Endothelial cell of hepatic sinusoid (primary cell): ENCODE measurements around the gene CCDC38.

Experiments used
- in situ Hi-C: cut with HindIII; loops from 2 replicates; pipeline ENCODE4 v1.10.0; 2017; ENCODE audit warnings: low sequenced_read_pairs

CCDC38 gene

DNA sequence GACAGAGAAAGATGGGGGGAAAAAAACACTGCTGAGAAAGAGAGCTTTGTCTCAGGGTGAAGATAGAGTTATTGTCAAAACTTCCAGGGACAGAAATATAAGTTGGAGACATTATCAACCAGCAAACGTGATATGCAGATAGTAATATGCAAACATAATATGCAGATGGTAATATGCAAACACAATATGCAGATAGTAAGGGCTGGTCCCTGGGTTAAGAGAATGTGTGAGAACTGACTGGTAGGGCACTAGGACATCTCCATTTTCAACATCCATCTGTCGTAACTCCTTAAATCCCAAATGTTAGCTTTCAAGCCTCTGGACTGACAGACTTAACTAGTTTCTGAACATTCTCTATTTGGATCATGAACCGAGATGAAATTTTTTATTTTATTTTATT is 51.5 kb downstream of the CCDC38 start:
- in situ Hi-C loops = no loop called here

DNA sequence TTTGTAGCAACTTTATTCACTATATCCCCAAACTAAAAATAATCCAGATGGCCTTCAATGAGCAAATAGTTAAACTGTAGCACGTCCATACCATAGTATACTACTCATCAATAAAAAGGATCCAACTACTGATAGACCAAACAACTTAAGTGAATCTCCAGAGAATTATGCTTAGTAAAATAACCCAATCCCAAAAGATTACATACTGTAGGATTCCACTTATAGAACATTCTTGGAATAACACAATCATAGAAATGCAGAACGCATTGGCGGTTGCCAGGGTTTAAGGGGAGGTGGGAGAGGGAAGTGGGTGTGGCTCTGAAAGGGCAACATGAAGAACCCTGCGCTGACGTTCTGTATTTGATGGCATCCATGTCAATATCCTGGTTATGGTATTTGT is 55.1 kb downstream of the CCDC38 start:
- in situ Hi-C loops = no loop called here

DNA sequence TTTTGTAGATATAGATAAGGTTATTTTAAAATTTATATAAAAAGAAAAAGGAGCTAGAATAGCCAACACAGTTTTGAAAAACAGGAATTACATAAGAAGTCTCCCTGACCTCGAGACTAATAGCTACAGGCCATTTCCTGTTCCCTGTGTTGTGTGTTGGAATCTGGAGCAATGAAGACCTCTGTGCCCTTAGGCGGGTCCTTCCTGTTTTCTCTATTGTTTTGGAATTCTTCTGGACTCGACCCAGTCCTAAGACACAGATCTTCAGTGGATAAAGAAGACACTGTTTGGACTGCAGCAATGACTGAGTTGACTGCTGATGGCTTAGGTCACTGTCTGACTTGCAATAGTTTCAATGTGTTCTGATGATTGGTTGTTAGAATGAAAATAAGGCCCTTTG is 57.4 kb downstream of the CCDC38 start:
- in situ Hi-C loops = no loop called here

DNA sequence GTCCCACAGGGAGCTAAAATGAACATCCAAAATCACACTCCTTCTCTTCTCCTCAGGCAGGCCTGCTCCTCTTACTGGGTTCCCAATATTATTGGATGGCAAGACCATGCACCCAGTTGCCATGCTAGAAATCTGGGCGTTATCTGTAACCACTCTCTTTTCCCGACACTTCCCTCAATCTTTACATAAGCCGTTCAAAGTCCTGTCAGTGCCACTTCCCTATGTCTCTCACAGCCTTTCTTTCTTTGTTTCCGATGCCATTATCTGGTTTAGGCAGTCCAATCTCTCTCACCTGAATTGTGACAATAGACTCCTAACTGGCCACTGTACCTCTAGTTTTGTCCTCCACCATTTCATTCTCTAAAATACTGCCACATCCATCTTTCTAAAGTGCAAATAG is 59.5 kb downstream of the CCDC38 start:
- in situ Hi-C loops = no loop called here

DNA sequence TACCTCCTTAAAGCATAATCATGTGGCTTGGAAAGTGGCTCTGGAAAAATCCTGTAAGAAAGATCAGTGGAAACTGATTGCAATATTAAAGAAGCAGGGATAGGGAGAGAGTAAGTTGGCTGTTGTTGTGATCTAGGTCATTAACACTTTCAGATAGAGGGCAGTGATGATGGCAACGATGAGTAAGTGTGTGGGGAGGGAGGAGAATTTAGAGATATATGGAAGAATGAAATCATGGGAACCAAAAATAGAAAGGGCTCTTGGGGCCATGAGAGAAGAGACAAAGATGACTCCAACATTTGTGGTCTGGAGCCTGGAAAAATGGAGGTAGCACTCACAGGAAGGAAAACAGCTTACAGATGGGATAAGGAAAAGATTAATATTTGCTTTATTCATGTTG is 60.3 kb downstream of the CCDC38 start:
- in situ Hi-C loops = no loop called here

DNA sequence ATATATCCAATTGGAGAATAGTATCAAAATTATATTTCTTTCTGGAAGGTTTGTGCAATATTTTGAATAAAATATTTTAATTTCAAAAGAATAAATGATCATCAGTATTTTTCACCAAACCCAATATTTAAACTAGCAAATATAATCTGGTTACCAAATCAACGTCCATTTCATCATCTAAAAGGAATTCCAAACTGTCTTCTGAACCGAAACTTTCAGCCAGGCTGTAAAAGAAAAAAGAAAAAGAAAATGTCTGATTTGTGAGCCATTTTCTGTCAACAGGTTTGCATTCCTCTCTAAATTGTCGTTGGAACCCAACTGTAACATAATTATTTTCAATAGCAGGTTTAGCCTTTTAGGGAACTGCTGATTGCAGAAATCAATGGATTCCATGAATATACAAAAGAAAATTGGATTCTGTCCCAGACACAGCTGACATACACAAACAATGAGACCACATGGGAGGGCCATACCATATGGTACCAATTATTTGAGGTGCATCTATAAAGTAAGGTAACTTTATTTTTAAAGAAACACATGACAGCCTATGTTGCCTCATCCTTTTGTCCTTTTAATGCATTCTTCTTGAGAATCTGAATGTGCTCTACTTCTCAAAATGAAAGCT is 61.0 kb downstream of the CCDC38 start:
- in situ Hi-C loops = no loop called here

DNA sequence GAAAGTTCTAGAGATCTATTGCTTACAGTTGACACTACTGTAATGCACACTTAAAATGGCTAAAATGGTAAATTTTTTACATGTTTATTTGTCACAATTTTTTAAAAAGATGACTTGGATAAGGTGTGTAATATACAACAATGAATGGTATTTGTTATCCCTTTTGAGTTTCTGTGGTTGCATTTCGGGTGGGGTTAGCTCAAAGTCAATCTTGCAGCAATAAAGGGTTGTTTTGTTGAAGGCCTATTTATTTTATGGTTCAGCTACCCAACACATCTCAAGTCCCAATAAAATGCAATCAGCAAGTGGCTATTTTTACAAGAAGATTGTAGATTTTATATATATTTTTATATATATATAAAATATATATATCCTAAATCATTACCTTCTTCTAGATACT is 61.5 kb downstream of the CCDC38 start:
- in situ Hi-C loops = no loop called here

DNA sequence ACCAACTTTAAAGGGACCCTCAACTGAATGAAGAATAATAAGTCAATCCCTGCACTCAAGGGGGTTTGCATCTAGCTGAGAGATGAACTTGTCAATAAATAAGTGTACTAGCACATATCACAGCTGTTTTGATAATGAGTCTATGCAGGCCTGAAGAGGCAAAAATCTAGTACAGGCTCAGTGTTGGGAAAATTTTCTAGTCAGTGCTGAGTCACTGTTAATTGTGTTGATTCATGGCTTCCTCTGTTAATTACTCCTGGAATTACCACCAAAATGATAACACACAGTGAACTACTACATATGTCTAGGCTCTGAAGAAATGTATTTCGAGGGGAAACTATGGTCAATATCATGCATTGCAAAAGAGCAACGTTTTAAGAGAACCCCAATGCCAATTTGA is 64.8 kb downstream of the CCDC38 start:
- in situ Hi-C loops = no loop called here

DNA sequence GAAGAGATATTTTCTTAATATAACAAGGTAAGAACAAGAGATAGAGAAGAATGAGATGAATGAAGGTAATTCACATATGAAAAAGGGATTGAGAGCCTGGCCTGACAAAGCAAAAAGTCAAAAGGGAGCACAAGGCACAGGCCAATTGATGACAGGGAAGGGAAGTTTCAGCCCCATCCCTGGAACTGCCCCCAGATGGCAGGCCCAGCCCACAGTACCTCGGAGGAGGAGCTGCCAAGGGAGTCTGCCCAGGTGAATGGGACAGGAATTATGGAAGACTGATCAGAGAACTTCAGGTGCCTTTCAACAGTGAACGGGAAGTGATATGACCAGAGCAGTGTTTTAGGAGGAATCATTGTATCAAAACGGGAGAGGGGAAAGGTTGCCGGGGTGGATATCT is 68.0 kb downstream of the CCDC38 start:
- in situ Hi-C loops = no loop called here

DNA sequence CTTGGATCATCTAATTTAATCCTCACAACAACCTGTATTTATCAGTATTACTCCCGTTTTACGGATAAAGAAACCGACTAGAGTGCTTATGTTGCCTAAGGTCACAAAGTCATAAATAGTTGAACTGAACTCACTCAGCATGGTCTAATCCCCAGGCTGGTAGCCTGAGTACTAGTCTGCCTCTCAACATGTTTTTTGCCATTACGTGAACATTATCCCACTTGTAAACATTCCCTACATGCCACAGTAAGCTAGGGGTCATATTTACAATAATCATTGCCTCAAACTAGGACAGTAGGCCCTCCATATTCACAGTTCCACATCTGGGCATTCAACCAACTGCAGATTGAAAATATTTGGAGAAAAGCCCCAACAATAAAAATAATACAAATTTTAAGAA is 71.5 kb downstream of the CCDC38 start:
- in situ Hi-C loops = no loop called here

DNA sequence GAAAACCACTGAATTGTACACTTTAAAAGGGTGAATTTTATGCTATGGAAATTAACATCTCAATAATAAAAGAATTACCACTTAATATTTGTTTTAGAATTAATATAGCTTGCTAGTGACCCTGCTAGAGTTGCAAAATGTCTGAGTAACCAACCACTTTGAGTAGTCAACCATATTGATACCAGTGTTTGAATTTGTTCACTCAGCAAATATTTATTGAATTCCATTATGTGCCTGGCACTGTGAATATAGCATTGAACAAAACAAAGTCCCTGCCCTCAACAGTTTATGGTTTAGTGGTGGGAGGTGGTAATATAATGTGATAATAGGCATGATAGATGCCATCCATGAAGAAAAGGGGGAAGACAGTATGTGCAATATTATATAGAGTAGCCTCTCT is 79.1 kb downstream of the CCDC38 start:
- in situ Hi-C loops = no loop called here

DNA sequence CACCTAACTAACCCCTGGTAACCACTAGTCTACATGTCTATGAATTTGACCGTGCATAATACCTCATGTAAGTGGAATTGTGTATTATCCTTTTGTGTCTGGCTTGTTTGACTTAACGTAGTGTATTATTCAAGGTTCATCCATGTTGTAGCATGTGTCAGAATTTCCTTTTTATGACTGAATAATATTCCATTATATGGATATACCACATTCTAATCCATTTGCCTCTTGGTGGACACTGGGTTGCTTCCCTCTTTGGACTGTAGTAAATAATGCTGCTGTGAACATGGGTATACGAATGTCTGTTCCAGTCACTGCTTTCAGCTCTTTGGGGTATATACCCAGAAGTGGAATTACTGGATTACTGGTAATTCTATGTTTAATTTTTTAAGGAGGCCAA is 80.4 kb downstream of the CCDC38 start:
- in situ Hi-C loops = no loop called here

DNA sequence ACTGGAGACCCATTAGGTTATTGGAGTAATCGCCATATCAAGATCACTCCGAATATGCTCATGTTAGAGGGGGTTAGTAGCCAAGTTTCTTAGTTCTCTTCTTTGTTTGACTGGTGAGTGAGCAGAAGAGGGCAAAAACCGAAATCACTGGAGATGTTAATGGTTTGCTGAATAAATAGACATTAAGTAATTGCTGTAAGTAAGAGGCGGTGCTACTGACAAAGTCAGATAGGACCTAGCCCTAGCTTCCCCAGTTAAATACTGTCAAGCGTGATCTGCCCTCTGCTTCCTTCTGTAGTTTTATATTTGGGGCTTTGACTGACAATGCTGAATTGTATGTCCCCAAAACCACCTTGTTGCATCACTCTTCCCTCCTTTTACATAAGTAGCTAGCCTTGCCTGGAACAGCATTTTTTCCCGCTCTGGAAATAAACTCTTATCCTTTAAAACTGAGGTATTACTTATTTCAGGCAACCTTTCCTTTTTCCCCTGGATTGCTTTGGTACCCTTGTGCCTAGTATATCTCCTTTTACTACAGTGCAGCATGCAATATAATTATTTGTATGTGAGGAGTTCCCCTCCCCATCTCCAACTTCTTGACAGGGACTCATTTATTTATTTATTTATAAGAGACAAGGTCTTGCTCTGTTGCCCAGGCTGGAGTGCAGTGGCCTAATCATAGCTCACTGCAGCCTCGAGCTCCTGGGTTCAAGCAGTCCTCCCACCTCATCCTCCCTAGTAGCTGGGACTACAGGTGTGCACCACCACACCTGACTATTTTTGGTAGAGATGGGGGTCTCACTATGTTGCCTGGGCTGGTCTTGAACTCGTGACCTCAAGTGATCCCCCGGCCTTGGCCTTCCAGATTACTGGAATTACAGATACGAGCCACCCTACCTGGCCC is 82.2 kb downstream of the CCDC38 start:
- in situ Hi-C loops = loop anchor here (5.0 kb wide), 1 partner anchor 82 kb away; the partner anchor contains the start of genes AMDHD1 and CCDC38

DNA sequence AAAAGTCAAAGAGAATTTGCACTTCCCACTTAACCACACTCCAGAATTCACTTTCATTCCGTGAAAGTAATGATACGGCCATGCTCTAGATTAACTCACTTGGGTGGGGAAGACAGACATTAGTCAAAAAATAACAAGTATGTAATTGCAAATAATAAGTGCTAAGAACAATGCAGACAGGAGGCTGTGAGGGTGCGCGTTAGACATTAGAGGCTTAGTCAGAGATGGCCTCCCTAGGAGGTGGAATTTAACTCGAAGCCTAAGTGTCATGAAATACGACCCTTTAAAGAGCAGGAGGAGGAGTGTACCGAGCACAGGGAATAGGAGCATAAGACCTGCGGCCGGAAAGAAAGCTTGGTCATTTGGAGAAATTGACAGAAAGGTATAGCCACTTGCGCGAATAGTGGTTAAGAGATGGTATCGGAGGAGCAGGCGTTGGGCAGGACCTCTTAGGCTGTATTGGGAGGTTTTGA is 83.0 kb downstream of the CCDC38 start:
- in situ Hi-C loops = loop anchor here (5.0 kb wide), 1 partner anchor 83 kb away; the partner anchor contains the start of genes AMDHD1 and CCDC38

DNA sequence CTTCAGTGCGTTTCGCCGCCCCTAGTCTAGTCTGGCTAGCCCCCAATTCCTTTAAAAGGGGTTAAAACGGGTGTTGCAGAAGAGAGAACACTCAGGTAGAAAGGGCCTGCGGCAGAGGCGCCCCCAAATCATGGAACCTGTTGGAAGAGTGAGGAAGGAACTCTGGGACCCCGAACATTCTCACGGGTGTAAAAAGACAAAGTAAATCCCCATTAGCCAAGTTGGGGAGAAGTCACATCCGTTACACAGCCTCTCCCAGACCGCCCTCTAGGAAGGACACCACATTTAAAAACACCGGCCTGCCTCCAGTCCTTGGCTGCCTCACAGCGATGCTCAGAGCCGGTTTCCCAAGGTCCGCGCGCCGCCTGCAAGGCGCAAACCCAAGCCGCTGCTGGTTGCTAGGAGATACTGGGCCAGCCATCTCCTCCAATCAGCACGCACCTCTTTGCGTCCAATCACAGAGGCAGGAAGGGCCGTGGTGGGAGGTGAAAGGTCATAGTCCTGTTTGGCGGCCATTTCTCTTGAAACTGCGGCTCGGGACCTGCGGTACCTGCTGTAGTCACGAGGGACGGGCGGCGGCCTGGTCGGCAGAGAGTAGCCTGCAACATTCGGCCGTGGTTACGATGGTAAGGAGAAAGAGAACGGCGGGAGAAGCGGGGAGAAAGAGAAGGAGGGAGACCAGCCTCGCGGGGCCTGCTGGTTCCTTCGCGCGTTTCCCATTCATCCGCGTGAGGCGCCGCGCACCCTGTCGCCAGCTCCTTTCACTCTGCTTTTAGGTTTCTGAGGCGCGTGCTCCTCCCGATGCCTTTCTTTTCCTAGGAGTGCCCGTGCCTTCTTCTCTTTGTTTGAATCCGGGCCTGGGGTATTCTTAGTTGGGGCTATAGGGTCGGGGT is 83.7 kb downstream of the CCDC38 start, which contains the start of gene SNRPF:
Gene SNRPF, plus strand, starts transcription at position 502 of the 893 bp plus-strand sequence. Its CDS starts 122 bp downstream, at position 624.
- in situ Hi-C loops = loop anchor here (5.0 kb wide), 1 partner anchor 84 kb away; the partner anchor contains the start of genes AMDHD1 and CCDC38

DNA sequence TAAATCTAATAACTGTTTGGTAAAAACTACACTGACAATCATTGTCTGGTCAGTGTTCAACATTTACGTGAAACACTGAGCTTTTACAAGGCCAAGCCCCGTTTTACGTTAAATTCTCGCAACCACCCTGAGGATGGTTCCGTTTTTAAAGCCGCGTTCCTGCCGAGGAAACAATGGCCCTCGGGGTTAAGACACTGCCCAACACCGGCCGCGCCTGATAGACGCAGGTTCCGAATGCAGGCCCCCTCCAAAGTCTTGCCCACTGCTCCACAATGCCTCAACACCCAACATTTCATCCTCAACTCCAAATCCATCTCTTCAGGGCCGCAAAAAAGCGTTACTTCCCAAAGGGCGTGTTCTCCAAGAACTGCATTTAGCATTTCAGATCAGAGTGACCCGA is 84.6 kb downstream of the CCDC38 start:
- in situ Hi-C loops = loop anchor here (5.0 kb wide), 1 partner anchor 85 kb away; the partner anchor contains the start of genes AMDHD1 and CCDC38

DNA sequence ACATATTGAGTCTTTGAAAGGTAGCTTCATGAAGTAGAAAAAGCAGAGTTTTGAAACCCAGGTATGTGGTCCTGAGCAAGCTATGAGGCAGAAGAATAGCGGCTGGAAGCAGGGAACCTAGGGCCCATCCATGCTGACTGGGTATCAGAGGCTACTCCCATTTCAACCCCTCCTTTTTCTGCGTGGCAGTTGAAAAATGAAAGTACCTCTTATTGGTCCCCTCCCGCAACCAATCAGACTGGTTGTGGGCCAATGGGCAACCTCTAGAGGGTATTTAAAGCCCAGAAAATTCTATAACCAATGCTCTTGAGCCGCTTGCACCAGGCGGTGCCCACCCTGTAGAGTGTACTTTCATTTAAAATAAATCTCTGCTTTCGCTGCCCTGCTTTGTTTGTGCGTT is 85.3 kb downstream of the CCDC38 start:
- in situ Hi-C loops = loop anchor here (5.0 kb wide), 1 partner anchor 85 kb away; the partner anchor contains the start of genes AMDHD1 and CCDC38

DNA sequence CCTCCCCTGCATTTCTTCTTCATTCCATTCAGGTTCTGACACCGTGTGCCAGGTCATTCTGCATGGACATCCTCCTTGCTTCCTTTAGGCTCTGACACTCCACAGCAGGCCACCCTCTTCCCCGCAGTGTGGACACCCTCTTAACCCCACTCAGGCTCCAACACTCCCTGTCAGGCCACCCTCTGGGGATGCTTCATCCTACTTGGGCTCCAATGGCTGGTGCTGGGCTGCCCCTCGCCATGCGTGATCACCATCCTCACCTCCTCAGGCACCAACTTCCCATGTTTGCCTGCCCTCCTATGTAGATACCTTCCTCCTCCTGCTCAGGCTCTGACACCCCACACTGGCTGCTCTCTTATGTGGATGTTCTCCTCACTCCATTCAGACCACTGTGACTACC is 90.3 kb downstream of the CCDC38 start:
- in situ Hi-C loops = no loop called here

DNA sequence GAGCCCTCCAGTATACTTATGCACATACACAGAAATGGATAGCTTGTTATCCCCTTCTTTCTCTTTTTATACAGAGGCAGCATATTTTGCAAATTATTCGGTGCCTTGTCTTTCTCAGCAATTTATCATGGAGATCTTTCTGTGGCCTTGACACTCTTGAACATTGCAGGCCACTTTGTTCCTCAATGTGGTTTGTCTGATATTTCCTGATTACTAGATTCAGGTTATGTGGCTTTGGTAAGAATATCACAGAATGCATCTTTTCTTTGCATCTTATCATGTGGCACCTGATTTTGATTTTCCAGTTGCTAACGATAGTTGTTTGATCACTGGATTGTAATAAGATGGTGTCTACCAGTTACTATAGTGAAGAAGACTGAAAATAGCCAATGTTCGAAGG is 90.8 kb downstream of the CCDC38 start:
- in situ Hi-C loops = no loop called here

DNA sequence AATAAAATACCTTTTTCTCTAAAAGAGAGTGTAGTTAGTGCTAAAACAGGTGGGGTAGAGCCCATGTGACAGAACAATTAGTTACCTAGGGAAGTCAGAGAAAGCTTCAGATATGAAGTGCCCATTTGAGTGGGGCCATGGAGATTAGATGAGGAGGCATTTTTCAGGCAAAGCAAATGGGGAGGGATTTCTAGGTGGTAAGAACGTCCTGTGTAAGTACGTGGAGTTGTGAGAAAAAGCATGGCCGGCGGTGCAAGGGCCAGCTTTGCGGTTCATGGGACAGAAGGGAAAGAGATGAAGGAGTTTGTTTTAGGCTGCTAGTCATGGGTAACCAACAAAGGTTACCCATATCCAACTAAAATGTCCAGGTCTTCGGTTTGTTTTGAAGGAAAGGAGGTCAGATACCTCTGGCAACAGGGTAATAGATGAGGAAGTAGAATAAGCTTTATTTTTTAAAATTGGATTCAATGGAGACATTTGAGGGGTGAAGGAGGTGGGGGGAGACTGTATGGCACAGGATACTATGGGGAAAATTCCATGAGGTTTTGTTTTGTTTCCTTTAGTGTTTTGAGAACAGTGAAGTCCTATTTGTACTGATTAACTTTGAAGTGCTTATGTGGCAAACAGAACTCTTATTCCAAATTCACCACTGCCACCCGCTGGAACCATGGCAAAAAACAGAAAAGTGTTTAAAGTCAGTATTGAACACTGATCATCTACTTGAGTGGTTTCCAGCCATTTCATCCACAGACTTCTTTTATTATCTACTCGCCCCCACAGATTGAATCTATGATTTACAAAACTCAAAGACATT is 93.6 kb downstream of the CCDC38 start:
- in situ Hi-C loops = no loop called here
